Activated naive CD4-positive, alpha-beta T cell treated with Interleukin-2 at 50 U/mL for 16 hours (primary cell): ENCODE results near the gene DRD2.

Experiments used
- DNase-seq: peaks from one replicate; pipeline ENCODE4 v3.0.0-alpha.2; 2020

Gene DRD2

GRCh38 chr11:113397212-113397611 lies 78.0 kb downstream of the DRD2 start:
- DNase-seq: no peak

- no peak for DNase-seq
Observed at GRCh38 chr11:113396690-113397089, 78.5 kb downstream of the DRD2 start.

GRCh38 chr11:113395782-113396336 lies 79.3 kb downstream of the DRD2 start:
- DNase-seq: no peak

- no peak for DNase-seq
Observed at GRCh38 chr11:113394919-113395318, 80.3 kb downstream of the DRD2 start.

GRCh38 chr11:113393501-113393985 lies 81.7 kb downstream of the DRD2 start:
- DNase-seq: no peak

- DNase-seq: no peak
Observed at GRCh38 chr11:113392236-113392921, 82.8 kb downstream of the DRD2 start.

- DNase-seq: no peak
Observed at GRCh38 chr11:113389272-113389671, 85.9 kb downstream of the DRD2 start.

- DNase-seq: no peak
Observed at GRCh38 chr11:113387605-113388211, 87.5 kb downstream of the DRD2 start, which contains the start of gene ANKK1. ANKK1 (plus strand) TSS chr11:113387779; CDS start chr11:113387885, 106 bp downstream.

- no peak for DNase-seq
Observed at GRCh38 chr11:113386866-113387265, 88.3 kb downstream of the DRD2 start.

- DNase-seq: no peak
Observed at GRCh38 chr11:113385749-113386148, 89.4 kb downstream of the DRD2 start.

- no peak for DNase-seq
Observed at GRCh38 chr11:113384551-113384950, 90.6 kb downstream of the DRD2 start.

GRCh38 chr11:113382121-113382520 lies 93.1 kb downstream of the DRD2 start:
- DNase-seq: no peak

GRCh38 chr11:113378692-113379091 lies 96.5 kb downstream of the DRD2 start:
- no peak for DNase-seq

GRCh38 chr11:113377681-113378412 lies 97.4 kb downstream of the DRD2 start:
- DNase-seq: no peak

- no peak for DNase-seq
Observed at GRCh38 chr11:113376156-113376555, 99.0 kb downstream of the DRD2 start.

GRCh38 chr11:113375402-113375801 lies 99.8 kb downstream of the DRD2 start:
- no peak for DNase-seq

- no peak for DNase-seq
Observed at GRCh38 chr11:113373981-113374560, 101.1 kb downstream of the DRD2 start.

- no peak for DNase-seq
Observed at GRCh38 chr11:113373306-113373705, 101.9 kb downstream of the DRD2 start.

- no peak for DNase-seq
Observed at GRCh38 chr11:113372309-113372708, 102.9 kb downstream of the DRD2 start.

- no peak for DNase-seq
Observed at GRCh38 chr11:113370634-113371033, 104.6 kb downstream of the DRD2 start.

GRCh38 chr11:113369411-113369810 lies 105.8 kb downstream of the DRD2 start:
- DNase-seq: no peak

GRCh38 chr11:113365895-113366294 lies 109.3 kb downstream of the DRD2 start:
- DNase-seq: no peak

- DNase-seq: no peak
Observed at GRCh38 chr11:113363996-113364641, 111.1 kb downstream of the DRD2 start.
